Measurements from ENCODE around the gene ACSF3. TPM values are rescaled to one million over a fixed set of nuclear protein-coding genes. Genes with fewer than 3 reads are reported as not detected.
"Not testable (repeated sequence)": the region's sequence is repeated elsewhere in the genome, so short reads cannot be mapped to it uniquely, and the experiment has no call there.

Gene ACSF3
- total RNA-seq, 1 experiment from 2014 or later: 16.2 TPM

GRCh38 chr16:89174055-89174827 is 80.6 kb downstream of the ACSF3 start:
- no peak for DNase-seq (ENCODE audit: low read depth)

GRCh38 chr16:89174877-89175276 is 81.2 kb downstream of the ACSF3 start:
- peak; percentile 64 for DNase-seq (ENCODE audit: low read depth)

GRCh38 chr16:89175280-89176146 is 81.9 kb downstream of the ACSF3 start:
- peak; percentile 34 for DNase-seq (ENCODE audit: low read depth)

- no peak for DNase-seq (ENCODE audit: low read depth)
Observed at GRCh38 chr16:89176147-89176690, 82.6 kb downstream of the ACSF3 start.

GRCh38 chr16:89176717-89177116 is 83.1 kb downstream of the ACSF3 start:
- no peak for DNase-seq (ENCODE audit: low read depth)

GRCh38 chr16:89177501-89177900 is 83.8 kb downstream of the ACSF3 start:
- DNase-seq (ENCODE audit: low read depth): no peak

- DNase-seq (ENCODE audit: low read depth): no peak
Observed at GRCh38 chr16:89178453-89179147, 84.9 kb downstream of the ACSF3 start.

- DNase-seq (ENCODE audit: low read depth): no peak
Observed at GRCh38 chr16:89179148-89179484, 85.5 kb downstream of the ACSF3 start.

- DNase-seq (ENCODE audit: low read depth): no peak
Observed at GRCh38 chr16:89179656-89180315, 86.1 kb downstream of the ACSF3 start.

GRCh38 chr16:89183463-89183862 is 89.8 kb downstream of the ACSF3 start:
- no peak for DNase-seq (ENCODE audit: low read depth)

- no peak for DNase-seq (ENCODE audit: low read depth)
Observed at GRCh38 chr16:89183975-89184676, 90.5 kb downstream of the ACSF3 start.

GRCh38 chr16:89184677-89184932 is 91.0 kb downstream of the ACSF3 start:
- no peak for DNase-seq (ENCODE audit: low read depth)

GRCh38 chr16:89184933-89185794 is 91.5 kb downstream of the ACSF3 start:
- no peak for DNase-seq (ENCODE audit: low read depth)

- not testable (repeated sequence) for DNase-seq (ENCODE audit: low read depth)
Observed at GRCh38 chr16:89185887-89186592, 92.4 kb downstream of the ACSF3 start.

- not testable (repeated sequence) for DNase-seq (ENCODE audit: low read depth)
Observed at GRCh38 chr16:89186593-89187031, 93.0 kb downstream of the ACSF3 start.

GRCh38 chr16:89187032-89187769 is 93.5 kb downstream of the ACSF3 start:
- peak; percentile 56 for DNase-seq (ENCODE audit: low read depth)

GRCh38 chr16:89187770-89188392 is 94.2 kb downstream of the ACSF3 start:
- DNase-seq (ENCODE audit: low read depth): peak; percentile 30
